Measurements from ENCODE around the gene IGF2.

- TF ChIP-seq CTCF (IDR thresholded peaks at IDR 0.05) (no peak), EZH2 (IDR thresholded peaks at IDR 0.05; ENCODE audit: borderline replicate concordance, insufficient read depth, low read depth, low read length, poor library complexity, severe bottlenecking) (no peak)
Observed at GRCh38 chr11:2088746-2089535, 50.2 kb downstream of the IGF2 start.

All from B cell (primary cell).